HepG2 (cell line): ENCODE data around the gene FBXL7.

Experiments
- CREB1 ChIP-seq, 2 experiments: fragments of 450-650 bp in 1 of 2; IDR thresholded peaks; 2 replicates each; pipeline ENCODE4 v1.6.1; 2016 to 2017; ENCODE audit warnings: control low read depth in 1 of 2, mild to moderate bottlenecking in 1 of 2, missing compliant biosample characterization in 1 of 2, missing genetic modification characterization in 1 of 2
- EZH2 ChIP-seq: conservative IDR thresholded peaks from 2 replicates; pipeline ENCODE4 v1.6.1; 2012; ENCODE audit warnings: mild to moderate bottlenecking, low read depth, low read length, moderate library complexity
- KAT8 ChIP-seq: IDR thresholded peaks from 2 replicates; pipeline ENCODE4 v1.6.1; 2016; ENCODE audit warnings: missing genetic modification reagents, missing compliant biosample characterization
- POLR2AphosphoS5 ChIP-seq: IDR thresholded peaks from 2 replicates; pipeline ENCODE4 v1.6.1; 2012; ENCODE audit warnings: low read depth, low read length
- REST ChIP-seq, 2 experiments: IDR thresholded peaks; 2 replicates each; pipeline ENCODE4 v1.6.1; 2011 to 2012; ENCODE audit warnings: low read length in 2 of 2, borderline replicate concordance in 1 of 2, low read depth in 1 of 2, mild to moderate bottlenecking in 1 of 2, moderate library complexity in 1 of 2

- no peak for TF ChIP-seq EZH2
- TF ChIP-seq KAT8 (CRISPR knock-in tag): no peak
- no peak for TF ChIP-seq CREB1 (IDR thresholded peaks at IDR 0.05)
- TF ChIP-seq CREB1 (CRISPR knock-in tag; IDR thresholded peaks at IDR 0.05): no peak
- TF ChIP-seq REST (IDR thresholded peaks at IDR 0.05; ENCODE audit: borderline replicate concordance in 1 of 2, low read depth in 1 of 2, low read length in 2 of 2): no peak
- no peak for TF ChIP-seq POLR2AphosphoS5
These were observed 23.0 kb upstream of the FBXL7 start for GRCh38 chr5:15476977-15477376.
